ENCODE measurements around the gene RGPD3. TPM values are rescaled to one million over a fixed set of nuclear protein-coding genes. Genes with fewer than 3 reads are reported as not detected.
"Not testable (repeated sequence)": the region's sequence is repeated elsewhere in the genome, so short reads cannot be mapped to it uniquely, and the experiment has no call there.

RGPD3 gene
- polyA plus RNA-seq, 2 of the 4 experiments (the other 2 are of a cell fraction), result 0.08 to 0.34 TPM

- CTCF ChIA-PET, POLR2A ChIA-PET: not testable (repeated sequence)
- WGBS (ENCODE audit: missing lambda C conversion rate), result 86% methylated on average over 8 of the region's 8 CpGs
Observed at GRCh38 chr2:106502351-106502750, 34.1 kb upstream of the RGPD3 start.

GRCh38 chr2:106500350-106500749 lies 32.1 kb upstream of the RGPD3 start:
- H3K27ac ChIP-seq; POLR2A ChIA-PET; H3K4me1 ChIP-seq; FAIRE-seq; H3K4me2 ChIP-seq; DNase-seq (ENCODE audit: low read depth in 1 of 2, low spot score in 1 of 2); H3K4me3 ChIP-seq; ATAC-seq; H3K9me3 ChIP-seq; CTCF ChIA-PET: not testable (repeated sequence)
- 86% methylated on average over 6 of the region's 7 CpGs for whole genome bisulfite sequencing (ENCODE audit: missing lambda C conversion rate)

More at GRCh38 chr2:106502351-106502750, 34.1 kb upstream of the RGPD3 start:
- not testable (repeated sequence) for H3K27ac ChIP-seq; ATAC-seq; H3K9me3 ChIP-seq; DNase-seq (ENCODE audit: low read depth in 1 of 2, low spot score in 1 of 2); FAIRE-seq; H3K4me2 ChIP-seq; H3K4me1 ChIP-seq; H3K4me3 ChIP-seq

- H3K4me3 ChIP-seq; H3K27ac ChIP-seq; H3K4me1 ChIP-seq; POLR2A ChIA-PET; FAIRE-seq; CTCF ChIA-PET; H3K4me2 ChIP-seq; ATAC-seq; H3K9me3 ChIP-seq; DNase-seq (ENCODE audit: low read depth in 1 of 2, low spot score in 1 of 2): not testable (repeated sequence)
- no CpG with 5 or more reads among the region's 1 CpG for WGBS (ENCODE audit: missing lambda C conversion rate)
Observed at GRCh38 chr2:106498549-106498948, 30.3 kb upstream of the RGPD3 start.

- ATAC-seq; POLR2A ChIA-PET; CTCF ChIA-PET; DNase-seq (ENCODE audit: low read depth in 1 of 2, low spot score in 1 of 2); H3K9me3 ChIP-seq; H3K4me3 ChIP-seq; FAIRE-seq; H3K4me1 ChIP-seq; H3K27ac ChIP-seq; H3K4me2 ChIP-seq: not testable (repeated sequence)
- 76% methylated on average over 6 of the region's 6 CpGs for WGBS (ENCODE audit: missing lambda C conversion rate)
Observed at GRCh38 chr2:106492913-106493312, 24.7 kb upstream of the RGPD3 start.

GRCh38 chr2:106492399-106492798 lies 24.2 kb upstream of the RGPD3 start:
- H3K9me3 ChIP-seq; H3K27ac ChIP-seq; DNase-seq (ENCODE audit: low read depth in 1 of 2, low spot score in 1 of 2); H3K4me2 ChIP-seq; CTCF ChIA-PET; ATAC-seq; H3K4me1 ChIP-seq; POLR2A ChIA-PET; H3K4me3 ChIP-seq; FAIRE-seq: not testable (repeated sequence)
- 73% methylated on average over 6 of the region's 6 CpGs for WGBS (ENCODE audit: missing lambda C conversion rate)

- POLR2A ChIA-PET; H3K4me3 ChIP-seq; H3K9me3 ChIP-seq; H3K4me2 ChIP-seq; ATAC-seq; H3K4me1 ChIP-seq; H3K27ac ChIP-seq; CTCF ChIA-PET; FAIRE-seq; DNase-seq (ENCODE audit: low read depth in 1 of 2, low spot score in 1 of 2): not testable (repeated sequence)
- WGBS (ENCODE audit: missing lambda C conversion rate), result 13% methylated on average over 2 of the region's 6 CpGs
Observed at GRCh38 chr2:106489701-106490100, 21.5 kb upstream of the RGPD3 start.

GRCh38 chr2:106487386-106488191 lies 19.4 kb upstream of the RGPD3 start:
- POLR2A ChIA-PET, result not testable (repeated sequence)

GRCh38 chr2:106486551-106487385 lies 18.6 kb upstream of the RGPD3 start, which contains the start of gene CD8B2:
Gene CD8B2 (plus strand): TSS chr2:106487364. CDS start chr2:106487427, 63 bp downstream.
- H3K27ac ChIP-seq; H3K4me3 ChIP-seq; CTCF ChIA-PET; DNase-seq (ENCODE audit: low read depth in 1 of 2, low spot score in 1 of 2); H3K9me3 ChIP-seq; FAIRE-seq; ATAC-seq; H3K4me1 ChIP-seq; POLR2A ChIA-PET; H3K4me2 ChIP-seq: not testable (repeated sequence)
- whole genome bisulfite sequencing (ENCODE audit: missing lambda C conversion rate), result 93% methylated on average over 8 of the region's 39 CpGs

More at GRCh38 chr2:106487386-106488191, 19.4 kb upstream of the RGPD3 start:
- DNase-seq (ENCODE audit: low read depth in 1 of 2, low spot score in 1 of 2); H3K4me1 ChIP-seq; H3K4me2 ChIP-seq; H3K4me3 ChIP-seq; H3K27ac ChIP-seq; H3K9me3 ChIP-seq; ATAC-seq; FAIRE-seq; CTCF ChIA-PET: not testable (repeated sequence)
- WGBS (ENCODE audit: missing lambda C conversion rate), result 89% methylated on average over 29 of the region's 44 CpGs

GRCh38 chr2:106479563-106479962 lies 11.3 kb upstream of the RGPD3 start:
- H3K4me3 ChIP-seq; ATAC-seq; H3K27ac ChIP-seq; DNase-seq (ENCODE audit: low read depth in 1 of 2, low spot score in 1 of 2); H3K9me3 ChIP-seq; FAIRE-seq; POLR2A ChIA-PET; H3K4me1 ChIP-seq; H3K4me2 ChIP-seq: not testable (repeated sequence)
- no CpG with 5 or more reads among the region's 1 CpG for WGBS (ENCODE audit: missing lambda C conversion rate)
- CTCF ChIA-PET, result interaction anchor here (0.6 kb wide), 2 partner anchors 302 to 1701 kb away, joined by 3 to 5 read pairs; no protein-coding TSS in a partner anchor

- H3K4me3 ChIP-seq; H3K27ac ChIP-seq; DNase-seq (ENCODE audit: low read depth in 1 of 2, low spot score in 1 of 2); H3K4me2 ChIP-seq; H3K4me1 ChIP-seq; POLR2A ChIA-PET; H3K9me3 ChIP-seq; CTCF ChIA-PET; ATAC-seq; FAIRE-seq: not testable (repeated sequence)
- WGBS (ENCODE audit: missing lambda C conversion rate), result 74% methylated on average over 1 of the region's 4 CpGs
Observed at GRCh38 chr2:106477647-106478046, 9.4 kb upstream of the RGPD3 start.

Data from A549 (cell line).